Ovary (tissue), 9 donors: ENCODE data around the gene HMCES. TPM values are rescaled to one million over a fixed set of nuclear protein-coding genes. Genes with fewer than 3 reads are reported as not detected.

Source experiments
- DNase-seq, 5 donors: peaks; one replicate each; pipeline ENCODE4 v3.0.0-alpha.2; 2019 to 2020
- H3K27ac ChIP-seq, 2 donors: fragments of 200-600 bp; one replicate each; pipeline versions ENCODE4 v1.5.1 to v1.8.0; 2019 to 2022
- H3K27me3 ChIP-seq: fragments of 200-600 bp; one replicate; pipeline ENCODE4 v1.8.0; 2022
- H3K36me3 ChIP-seq: fragments of 200-600 bp; sonication (generic); one replicate; pipeline ENCODE4 v1.5.1; 2019
- H3K4me1 ChIP-seq: one replicate; pipeline ENCODE4 v1.8.1; 2013; ENCODE audit warnings: mild to moderate bottlenecking, moderate library complexity; ENCODE audit not compliant: insufficient read depth
- H3K4me3 ChIP-seq: fragments of 200-600 bp; sonication (generic); one replicate; pipeline ENCODE4 v1.5.1; 2017
- H3K9me3 ChIP-seq, 2 donors: fragments of 200-600 bp in 1 of 2; sonication (generic) in 1 of 2; one replicate each; pipeline versions ENCODE4 v1.5.1 to v1.8.1; 2013 to 2019; ENCODE audit warnings: mild to moderate bottlenecking in 1 of 2, moderate library complexity in 1 of 2
- EP300 ChIP-seq: sonication (generic); formaldehyde crosslinking; IDR thresholded peaks from one replicate; pipeline ENCODE4 v1.6.1; 2017; ENCODE audit warnings: antibody characterized with exemption
- POLR2A ChIP-seq: fragments of 450-650 bp; IDR thresholded peaks from one replicate; pipeline ENCODE4 v1.6.1; 2017; ENCODE audit warnings: antibody characterized with exemption, mild to moderate bottlenecking, moderate library complexity
- WGBS, 3 donors: extraction: QIAGEN DNeasy Blood & Tissue Kit in 1 of 3; methylation state at CpG; one replicate each; pipeline versions ENCODE4 v1.1.5 to v1.1.7; 2013 to 2017; 5-methylcytosine and 5-hydroxymethylcytosine counted together
- intact Hi-C, 4 donors: fragments of 100-400 bp; cut with DNase I; formaldehyde crosslinking; loops; one replicate each; pipeline versions ENCODE4 v1.11.0 to v1.15.1; 2022 to 2023
- polyA plus RNA-seq, 2 donors: library from polyadenylated mRNA; stranded (reverse); fragments of 200-250 nt in 1 of 2; fragments of 350-450 nt in 1 of 2; fragmentation: Illumina TruSeq in 1 of 2; extraction: RNeasy Lipid Tissue Mini Kit (QIAGEN cat#74804) in 1 of 2; gene quantifications; one replicate each; pipeline ENCODE4 v1.2.3, GENCODE V29; 2013 to 2014
- total RNA-seq, 7 donors: library from RNA; depleted of rRNA in 2 of 7; stranded (reverse); fragments of >200 nt in 2 of 7; fragmentation: NEBNext Ultra II Directional in 3 of 7; extraction: Animal tissue kit (Norgen Biotek cat#: 25700) in 3 of 7; gene quantifications; one replicate each; pipeline versions ENCODE4 v1.1.0 to v1.2.4, GENCODE V29; 2016 to 2023
- TF ChIP-seq, protein P1 (sequence below), 3 donors: fragments of 450-650 bp in 2 of 3; fragments of 200-600 bp in 1 of 3; IDR thresholded peaks; one replicate each; pipeline versions ENCODE4 v1.5.1 to v1.8.0; 2016 to 2022; ENCODE audit warnings: antibody characterized with exemption in 3 of 3, mild to moderate bottlenecking in 1 of 3
- donor health status: DM: no; HTN: no; CAD: no; lungs with moderate emphysema.
- donor health status: DM: no; HTN: no; CAD: no.
- donor health status: Bipolar disorder and iron deficiency.
- donor health status: DM: yes; HTN: yes; CAD: no.
- donor health status: DM: no; HTN: no; CAD: no.
- donor health status: DM: yes; HTN: yes; CAD: no.

HMCES gene
- total and polyA plus RNA-seq, 9 donors: 15.5 to 44.5 (median 35.2) TPM

GRCh38 chr3:129282727-129283327, 4.2 kb downstream of the HMCES start:
- no peaks in the 10 kb centered on the region for H3K27me3 ChIP-seq
- intact Hi-C loops: no loop called here
- no peaks in the 10 kb centered on the region for H3K36me3 ChIP-seq
- no peaks in the 10 kb centered on the region for H3K9me3 ChIP-seq
- 61 to 74% (median 71%) methylated on average over 6 of the region's 6 CpGs for WGBS, 3 donors
- H3K27ac ChIP-seq: no peak overlapping the region
- no peak for DNase-seq
- H3K4me3 ChIP-seq: no peak overlapping the region
- TF ChIP-seq POLR2A: no peak
- TF ChIP-seq, protein P1, sequence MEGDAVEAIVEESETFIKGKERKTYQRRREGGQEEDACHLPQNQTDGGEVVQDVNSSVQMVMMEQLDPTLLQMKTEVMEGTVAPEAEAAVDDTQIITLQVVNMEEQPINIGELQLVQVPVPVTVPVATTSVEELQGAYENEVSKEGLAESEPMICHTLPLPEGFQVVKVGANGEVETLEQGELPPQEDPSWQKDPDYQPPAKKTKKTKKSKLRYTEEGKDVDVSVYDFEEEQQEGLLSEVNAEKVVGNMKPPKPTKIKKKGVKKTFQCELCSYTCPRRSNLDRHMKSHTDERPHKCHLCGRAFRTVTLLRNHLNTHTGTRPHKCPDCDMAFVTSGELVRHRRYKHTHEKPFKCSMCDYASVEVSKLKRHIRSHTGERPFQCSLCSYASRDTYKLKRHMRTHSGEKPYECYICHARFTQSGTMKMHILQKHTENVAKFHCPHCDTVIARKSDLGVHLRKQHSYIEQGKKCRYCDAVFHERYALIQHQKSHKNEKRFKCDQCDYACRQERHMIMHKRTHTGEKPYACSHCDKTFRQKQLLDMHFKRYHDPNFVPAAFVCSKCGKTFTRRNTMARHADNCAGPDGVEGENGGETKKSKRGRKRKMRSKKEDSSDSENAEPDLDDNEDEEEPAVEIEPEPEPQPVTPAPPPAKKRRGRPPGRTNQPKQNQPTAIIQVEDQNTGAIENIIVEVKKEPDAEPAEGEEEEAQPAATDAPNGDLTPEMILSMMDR (IDR thresholded peaks at IDR 0.05): no peak
- TF ChIP-seq EP300: no peak
- peaks cover 2% of the 10 kb centered on the region for H3K4me1 ChIP-seq

GRCh38 chr3:129286081-129286480, 7.4 kb downstream of the HMCES start:
- Histone ChIP-seq H3K27me3 (no peaks in the 10 kb centered on the region), H3K27ac (no peak overlapping the region)

GRCh38 chr3:129288446-129288845, 9.8 kb downstream of the HMCES start:
- Histone ChIP-seq H3K27me3 (no peaks in the 10 kb centered on the region), H3K9me3 (no peaks in the 10 kb centered on the region), H3K4me1 (no peaks in the 10 kb centered on the region), H3K36me3 (no peaks in the 10 kb centered on the region), H3K4me3 (no peak overlapping the region), H3K27ac (no peak overlapping the region)
- DNase-seq: no peak
- TF ChIP-seq EP300 (no peak), POLR2A (no peak)
- TF ChIP-seq, protein P1 (IDR thresholded peaks at IDR 0.05): no peak
- WGBS, 3 donors: 70 to 77% (median 72%) methylated on average over 3 of the region's 3 CpGs
- intact Hi-C loops: no loop called here

More at GRCh38 chr3:129286081-129286480, 7.4 kb downstream of the HMCES start:
- Histone ChIP-seq H3K4me1 (no peaks in the 10 kb centered on the region), H3K4me3 (no peak overlapping the region), H3K9me3 (no peaks in the 10 kb centered on the region), H3K36me3 (no peaks in the 10 kb centered on the region)
- DNase-seq: no peak
- TF ChIP-seq EP300 (no peak), POLR2A (no peak)
- TF ChIP-seq, protein P1 (IDR thresholded peaks at IDR 0.05): no peak
- WGBS, 3 donors: 75 to 92% (median 84%) methylated on average over 2 of the region's 2 CpGs
- intact Hi-C loops: no loop called here

DNA sequence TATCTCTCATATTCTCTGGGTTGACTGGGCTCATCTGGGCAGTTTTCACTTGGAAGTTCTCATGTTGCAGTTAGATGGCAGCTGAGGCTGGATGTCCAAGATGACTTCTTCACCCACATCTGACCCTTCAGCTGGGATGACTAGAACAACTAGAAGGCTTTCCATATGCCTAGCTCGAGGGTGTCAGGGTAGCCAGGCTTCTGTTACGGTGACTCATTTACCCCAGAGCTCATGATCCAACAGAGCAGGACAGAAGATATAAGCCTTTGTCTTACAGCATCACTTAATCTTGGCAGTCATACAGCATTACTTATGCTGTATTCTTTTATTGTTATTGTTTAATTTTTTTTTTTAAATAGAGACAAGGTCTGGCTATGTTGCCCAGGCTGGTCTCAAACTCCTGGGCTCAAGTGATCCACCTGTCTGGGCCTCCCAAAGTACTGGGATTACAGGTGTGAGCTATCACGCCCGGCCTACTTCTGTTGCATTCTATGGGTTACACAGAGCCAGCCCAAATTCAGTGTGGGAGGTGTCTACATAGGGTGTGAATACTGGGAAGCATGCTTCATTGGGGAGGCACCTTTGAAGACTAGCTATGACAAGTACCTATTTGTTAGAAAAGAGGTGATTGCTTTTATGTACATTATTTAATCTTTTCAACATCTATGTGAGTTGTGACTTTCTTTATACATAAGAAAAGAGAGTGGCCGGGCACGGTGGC, 10.7 kb downstream of the HMCES start:
- Histone ChIP-seq H3K27ac (no peak overlapping the region), H3K4me3 (no peak overlapping the region), H3K9me3 (no peaks in the 10 kb centered on the region), H3K36me3 (no peaks in the 10 kb centered on the region), H3K4me1 (no peaks in the 10 kb centered on the region), H3K27me3 (no peaks in the 10 kb centered on the region)
- intact Hi-C loops: no loop called here
- WGBS, 3 donors: 79 to 92% (median 85%) methylated on average over 6 of the region's 6 CpGs
- no peak for TF ChIP-seq POLR2A
- TF ChIP-seq, protein P1 (IDR thresholded peaks at IDR 0.05): no peak
- TF ChIP-seq EP300: no peak
- no peak for DNase-seq
